Activated CD8-positive, alpha-beta memory T cell treated with anti-CD3 and anti-CD28 coated beads, Interleukin-2, amount 10 ng/mL, durations not matched to agents 7 days and 5 days (primary cell): ENCODE results near the gene FGF12. TPM values are rescaled to one million over a fixed set of nuclear protein-coding genes. Genes with fewer than 3 reads are reported as not detected.

ENCODE experiments used
- ATAC-seq: fragments of 150-1000 bp; cut with Tn5 transposase; one replicate; pipeline ENCODE4 v1.10.0; 2021; ENCODE audit warnings: moderate library complexity
- CTCF ChIA-PET: fragments of 350-600 bp; sonication (Branson Sonifier 250); formaldehyde crosslinking; loops from one replicate; lab custom pipeline; 2021; ENCODE audit warnings: antibody characterized with exemption; lab: Charles Lee
- DNase-seq: peaks from one replicate; pipeline ENCODE4 v3.0.0-alpha.2; 2020
- H3K27ac Mint-ChIP-seq: one replicate; pipeline ENCODE4 v1.8.0; 2021; ENCODE audit warnings: mild to moderate bottlenecking, mixed read lengths
- H3K27me3 Mint-ChIP-seq: one replicate; pipeline ENCODE4 v1.8.0; 2021; ENCODE audit warnings: mixed read lengths
- H3K36me3 Mint-ChIP-seq: one replicate; pipeline ENCODE4 v1.8.0; 2021; ENCODE audit warnings: mild to moderate bottlenecking, mixed read lengths
- H3K4me1 Mint-ChIP-seq: one replicate; pipeline ENCODE4 v1.8.0; 2021; ENCODE audit warnings: mixed read lengths
- H3K4me3 Mint-ChIP-seq: one replicate; pipeline ENCODE4 v1.8.0; 2021; ENCODE audit warnings: mild to moderate bottlenecking, moderate library complexity, mixed read lengths
- H3K9me3 Mint-ChIP-seq: one replicate; pipeline ENCODE4 v1.8.0; 2022; ENCODE audit warnings: low read depth, mixed read lengths
- total RNA-seq, 2 experiments: library from RNA; stranded (reverse); gene quantifications; one replicate each; pipeline ENCODE4 v1.2.3, GENCODE V29; 2021

The FGF12 gene
- total RNA-seq, 2 experiments from 2014 or later = not detected

- Mint-ChIP-seq H3K36me3 (no peaks in the 10 kb centered on the region), H3K27me3 (no peaks in the 10 kb centered on the region), H3K27ac (no peak overlapping the region), H3K9me3 (no peaks in the 10 kb centered on the region), H3K4me1 (no peaks in the 10 kb centered on the region), H3K4me3 (no peak overlapping the region)
- CTCF ChIA-PET = no interaction called here
- ATAC-seq (no peak), DNase-seq (no peak)
Measured at GRCh38 chr3:192249516-192249915, 477.8 kb downstream of the FGF12 start.

- ATAC-seq = no peak
- Mint-ChIP-seq H3K4me3 (no peak overlapping the region), H3K27me3 (no peaks in the 10 kb centered on the region), H3K9me3 (no peaks in the 10 kb centered on the region), H3K27ac (no peak overlapping the region), H3K36me3 (no peaks in the 10 kb centered on the region), H3K4me1 (no peaks in the 10 kb centered on the region)
- CTCF ChIA-PET = no interaction called here
- DNase-seq = no peak
Measured at GRCh38 chr3:192246847-192247559, 480.3 kb downstream of the FGF12 start.

GRCh38 chr3:192244591-192244990, 482.8 kb downstream of the FGF12 start:
- no peaks in the 10 kb centered on the region for H3K4me1 Mint-ChIP-seq
- CTCF ChIA-PET = no interaction called here
- no peaks in the 10 kb centered on the region for H3K9me3 Mint-ChIP-seq
- H3K27ac Mint-ChIP-seq = no peak overlapping the region
- H3K27me3 Mint-ChIP-seq = no peaks in the 10 kb centered on the region
- H3K36me3 Mint-ChIP-seq = no peaks in the 10 kb centered on the region
- no peak for ATAC-seq
- no peak for DNase-seq
- H3K4me3 Mint-ChIP-seq = no peak overlapping the region

GRCh38 chr3:192239956-192240355, 487.4 kb downstream of the FGF12 start:
- Mint-ChIP-seq H3K27me3 (no peaks in the 10 kb centered on the region), H3K4me3 (no peak overlapping the region), H3K4me1 (no peaks in the 10 kb centered on the region), H3K36me3 (no peaks in the 10 kb centered on the region), H3K9me3 (no peaks in the 10 kb centered on the region), H3K27ac (no peak overlapping the region)
- ATAC-seq = no peak
- DNase-seq = no peak
- CTCF ChIA-PET = no interaction called here

- DNase-seq (no peak), ATAC-seq (no peak)
- H3K36me3 Mint-ChIP-seq = no peaks in the 10 kb centered on the region
- no peaks in the 10 kb centered on the region for H3K4me1 Mint-ChIP-seq
- CTCF ChIA-PET = no interaction called here
- no peak overlapping the region for H3K4me3 Mint-ChIP-seq
- no peak overlapping the region for H3K27ac Mint-ChIP-seq
- no peaks in the 10 kb centered on the region for H3K27me3 Mint-ChIP-seq
- H3K9me3 Mint-ChIP-seq = no peaks in the 10 kb centered on the region
Measured at GRCh38 chr3:192237992-192238608, 489.2 kb downstream of the FGF12 start.

- CTCF ChIA-PET = interaction anchor here (1.1 kb wide), 1 partner anchor 22 kb away, joined by 3 read pairs; no protein-coding TSS in a partner anchor
- Mint-ChIP-seq H3K4me1 (no peaks in the 10 kb centered on the region), H3K36me3 (no peaks in the 10 kb centered on the region), H3K9me3 (peaks cover 6% of the 10 kb centered on the region), H3K4me3 (no peak overlapping the region), H3K27ac (no peak overlapping the region), H3K27me3 (no peaks in the 10 kb centered on the region)
- DNase-seq (no peak), ATAC-seq (no peak)
Measured at GRCh38 chr3:192229866-192230265, 497.5 kb downstream of the FGF12 start.

GRCh38 chr3:192224634-192225155, 502.6 kb downstream of the FGF12 start:
- no peak overlapping the region for H3K4me3 Mint-ChIP-seq
- DNase-seq (no peak), ATAC-seq (no peak)
- H3K9me3 Mint-ChIP-seq = peaks cover 2% of the 10 kb centered on the region
- H3K27me3 Mint-ChIP-seq = no peaks in the 10 kb centered on the region
- H3K4me1 Mint-ChIP-seq = no peaks in the 10 kb centered on the region
- H3K27ac Mint-ChIP-seq = no peak overlapping the region
- H3K36me3 Mint-ChIP-seq = no peaks in the 10 kb centered on the region
- CTCF ChIA-PET = no interaction called here

- H3K27me3 Mint-ChIP-seq = no peaks in the 10 kb centered on the region
- H3K27ac Mint-ChIP-seq = no peak overlapping the region
- H3K4me3 Mint-ChIP-seq = no peak overlapping the region
- H3K36me3 Mint-ChIP-seq = no peaks in the 10 kb centered on the region
- H3K9me3 Mint-ChIP-seq = peaks cover 2% of the 10 kb centered on the region
- CTCF ChIA-PET = no interaction called here
- ATAC-seq = no peak
- H3K4me1 Mint-ChIP-seq = no peaks in the 10 kb centered on the region
- no peak for DNase-seq
Measured at GRCh38 chr3:192223815-192224214, 503.5 kb downstream of the FGF12 start.

- ATAC-seq (no peak), DNase-seq (no peak)
- Mint-ChIP-seq H3K36me3 (no peaks in the 10 kb centered on the region), H3K4me1 (no peaks in the 10 kb centered on the region), H3K9me3 (peaks cover 5% of the 10 kb centered on the region), H3K4me3 (no peak overlapping the region), H3K27me3 (no peaks in the 10 kb centered on the region), H3K27ac (no peak overlapping the region)
- CTCF ChIA-PET = no interaction called here
Measured at GRCh38 chr3:192220915-192221314, 506.4 kb downstream of the FGF12 start.

- CTCF ChIA-PET = no interaction called here
- no peak overlapping the region for H3K27ac Mint-ChIP-seq
Measured at GRCh38 chr3:192219926-192220325, 507.4 kb downstream of the FGF12 start.

GRCh38 chr3:192216067-192216466, 511.3 kb downstream of the FGF12 start:
- ATAC-seq = no peak
- H3K4me3 Mint-ChIP-seq = no peak overlapping the region
- no peak overlapping the region for H3K27ac Mint-ChIP-seq
- DNase-seq = no peak
- no peaks in the 10 kb centered on the region for H3K36me3 Mint-ChIP-seq
- no peaks in the 10 kb centered on the region for H3K27me3 Mint-ChIP-seq
- H3K9me3 Mint-ChIP-seq = peaks cover 5% of the 10 kb centered on the region
- CTCF ChIA-PET = no interaction called here
- H3K4me1 Mint-ChIP-seq = no peaks in the 10 kb centered on the region

More at GRCh38 chr3:192219926-192220325, 507.4 kb downstream of the FGF12 start:
- no peak for ATAC-seq
- Mint-ChIP-seq H3K4me3 (no peak overlapping the region), H3K36me3 (no peaks in the 10 kb centered on the region), H3K4me1 (no peaks in the 10 kb centered on the region), H3K9me3 (peaks cover 5% of the 10 kb centered on the region), H3K27me3 (no peaks in the 10 kb centered on the region)
- no peak for DNase-seq

- ATAC-seq = no peak
- Mint-ChIP-seq H3K4me1 (no peaks in the 10 kb centered on the region), H3K9me3 (no peaks in the 10 kb centered on the region), H3K27ac (no peak overlapping the region), H3K36me3 (no peaks in the 10 kb centered on the region), H3K27me3 (no peaks in the 10 kb centered on the region), H3K4me3 (no peak overlapping the region)
- DNase-seq = no peak
- CTCF ChIA-PET = no interaction called here
Measured at GRCh38 chr3:192212979-192213378, 514.4 kb downstream of the FGF12 start.

GRCh38 chr3:192212335-192212734, 515.0 kb downstream of the FGF12 start:
- CTCF ChIA-PET = no interaction called here
- no peak for ATAC-seq
- DNase-seq = no peak
- Mint-ChIP-seq H3K27ac (no peak overlapping the region), H3K27me3 (no peaks in the 10 kb centered on the region), H3K4me3 (no peak overlapping the region), H3K36me3 (no peaks in the 10 kb centered on the region), H3K4me1 (no peaks in the 10 kb centered on the region), H3K9me3 (no peaks in the 10 kb centered on the region)

GRCh38 chr3:192207651-192208050, 519.7 kb downstream of the FGF12 start:
- Mint-ChIP-seq H3K9me3 (no peaks in the 10 kb centered on the region), H3K27ac (no peak overlapping the region), H3K4me1 (no peaks in the 10 kb centered on the region), H3K4me3 (no peak overlapping the region), H3K36me3 (no peaks in the 10 kb centered on the region), H3K27me3 (no peaks in the 10 kb centered on the region)
- CTCF ChIA-PET = no interaction called here
- ATAC-seq (no peak), DNase-seq (no peak)
